Lower lobe of right lung (tissue), 2 donors: ENCODE data around the gene DLX6. TPM values are rescaled to one million over a fixed set of nuclear protein-coding genes. Genes with fewer than 3 reads are reported as not detected.

Experiments used
- ATAC-seq, 2 donors: fragments of 200-7000 bp; cut with Tn5 transposase; one replicate each; pipeline ENCODE4 v1.9.1; 2020 to 2022; ENCODE audit warnings: mild to moderate bottlenecking in 2 of 2, moderate library complexity in 2 of 2
- DNase-seq: peaks from one replicate; pipeline ENCODE4 v3.0.0-alpha.2; 2020
- H3K27ac ChIP-seq: fragments of 200-600 bp; one replicate; pipeline ENCODE4 v1.8.0; 2022
- H3K27me3 ChIP-seq: fragments of 200-600 bp; one replicate; pipeline ENCODE4 v1.8.0; 2022; ENCODE audit warnings: low read depth
- H3K36me3 ChIP-seq: fragments of 200-600 bp; one replicate; pipeline ENCODE4 v1.8.0; 2022; ENCODE audit warnings: mild to moderate bottlenecking
- H3K4me1 ChIP-seq: fragments of 200-600 bp; one replicate; pipeline ENCODE4 v1.8.0; 2022
- H3K4me3 ChIP-seq: fragments of 200-600 bp; one replicate; pipeline ENCODE4 v1.8.0; 2022; ENCODE audit warnings: mild to moderate bottlenecking
- H3K9me3 ChIP-seq: fragments of 200-600 bp; one replicate; pipeline ENCODE4 v1.8.0; 2022
- intact Hi-C: fragments of 100-400 bp; cut with DNase I; formaldehyde crosslinking; loops from one replicate; pipeline ENCODE4 v1.11.0; 2022
- total RNA-seq: library from RNA; stranded (reverse); fragmentation: NEBNext Ultra II Directional; extraction: Animal tissue kit (Norgen Biotek cat#: 25700); gene quantifications from one replicate; pipeline ENCODE4 v1.2.1, GENCODE V29; 2021
- TF ChIP-seq, protein P1 (sequence below): fragments of 200-600 bp; IDR thresholded peaks from one replicate; pipeline ENCODE4 v1.8.0; 2022; ENCODE audit warnings: antibody characterized with exemption, mild to moderate bottlenecking
- donor health status: DM: no; HTN: yes; CAD: no; lungs with severe emphysema.

The DLX6 gene
- total RNA-seq, 1 donor from 2014 or later = not detected

DNA sequence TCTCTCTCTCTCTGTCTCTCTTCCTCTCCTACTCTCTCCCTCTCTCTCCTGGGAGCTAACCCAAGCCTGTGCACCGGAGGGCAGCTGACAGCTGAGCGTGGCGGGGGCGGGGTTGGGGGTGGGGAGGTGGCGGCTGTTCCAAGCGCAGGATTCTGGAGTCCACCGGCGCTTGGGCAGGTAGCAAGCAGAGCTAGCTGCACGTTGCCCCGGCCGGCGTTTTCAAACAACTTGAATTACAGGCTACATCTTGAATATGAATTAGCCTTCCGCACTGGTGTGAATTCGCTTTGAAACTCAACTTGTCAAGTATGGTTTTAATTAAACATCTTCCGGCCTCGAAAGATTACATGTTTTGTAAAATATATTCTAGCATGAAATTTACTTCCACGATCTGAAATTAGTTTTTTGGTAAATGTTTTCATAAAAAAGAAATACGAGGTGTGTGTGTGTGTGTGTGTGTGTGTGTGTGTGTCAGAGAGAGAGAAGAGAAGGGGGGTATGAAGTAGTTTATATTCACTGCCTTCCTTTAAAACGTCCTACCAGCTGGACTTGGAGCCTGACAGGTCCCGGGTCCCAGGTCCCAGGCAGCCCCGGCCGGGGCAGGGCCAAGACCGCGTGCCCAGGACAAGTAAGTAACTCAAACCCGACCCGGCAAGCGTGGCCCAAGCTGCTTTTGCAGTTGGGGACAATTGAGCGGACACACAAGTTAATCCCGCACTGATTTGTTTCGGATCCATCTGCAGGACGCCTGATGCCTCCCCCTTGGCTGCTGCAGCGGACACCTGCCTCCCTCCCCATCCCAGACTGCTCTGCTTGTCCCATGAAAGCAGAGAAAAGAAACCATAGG lies 9.0 kb upstream of the DLX6 start:
- Histone ChIP-seq H3K9me3 (no peaks in the 10 kb centered on the region), H3K4me1 (peaks cover 9% of the 10 kb centered on the region), H3K27ac (no peak overlapping the region), H3K27me3 (peaks cover 94% of the 10 kb centered on the region), H3K36me3 (no peaks in the 10 kb centered on the region), H3K4me3 (no peak overlapping the region)
- ATAC-seq (no peak), DNase-seq (no peak)
- intact Hi-C loops = no loop called here
- TF ChIP-seq, protein P1, sequence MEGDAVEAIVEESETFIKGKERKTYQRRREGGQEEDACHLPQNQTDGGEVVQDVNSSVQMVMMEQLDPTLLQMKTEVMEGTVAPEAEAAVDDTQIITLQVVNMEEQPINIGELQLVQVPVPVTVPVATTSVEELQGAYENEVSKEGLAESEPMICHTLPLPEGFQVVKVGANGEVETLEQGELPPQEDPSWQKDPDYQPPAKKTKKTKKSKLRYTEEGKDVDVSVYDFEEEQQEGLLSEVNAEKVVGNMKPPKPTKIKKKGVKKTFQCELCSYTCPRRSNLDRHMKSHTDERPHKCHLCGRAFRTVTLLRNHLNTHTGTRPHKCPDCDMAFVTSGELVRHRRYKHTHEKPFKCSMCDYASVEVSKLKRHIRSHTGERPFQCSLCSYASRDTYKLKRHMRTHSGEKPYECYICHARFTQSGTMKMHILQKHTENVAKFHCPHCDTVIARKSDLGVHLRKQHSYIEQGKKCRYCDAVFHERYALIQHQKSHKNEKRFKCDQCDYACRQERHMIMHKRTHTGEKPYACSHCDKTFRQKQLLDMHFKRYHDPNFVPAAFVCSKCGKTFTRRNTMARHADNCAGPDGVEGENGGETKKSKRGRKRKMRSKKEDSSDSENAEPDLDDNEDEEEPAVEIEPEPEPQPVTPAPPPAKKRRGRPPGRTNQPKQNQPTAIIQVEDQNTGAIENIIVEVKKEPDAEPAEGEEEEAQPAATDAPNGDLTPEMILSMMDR = no peak

DNA sequence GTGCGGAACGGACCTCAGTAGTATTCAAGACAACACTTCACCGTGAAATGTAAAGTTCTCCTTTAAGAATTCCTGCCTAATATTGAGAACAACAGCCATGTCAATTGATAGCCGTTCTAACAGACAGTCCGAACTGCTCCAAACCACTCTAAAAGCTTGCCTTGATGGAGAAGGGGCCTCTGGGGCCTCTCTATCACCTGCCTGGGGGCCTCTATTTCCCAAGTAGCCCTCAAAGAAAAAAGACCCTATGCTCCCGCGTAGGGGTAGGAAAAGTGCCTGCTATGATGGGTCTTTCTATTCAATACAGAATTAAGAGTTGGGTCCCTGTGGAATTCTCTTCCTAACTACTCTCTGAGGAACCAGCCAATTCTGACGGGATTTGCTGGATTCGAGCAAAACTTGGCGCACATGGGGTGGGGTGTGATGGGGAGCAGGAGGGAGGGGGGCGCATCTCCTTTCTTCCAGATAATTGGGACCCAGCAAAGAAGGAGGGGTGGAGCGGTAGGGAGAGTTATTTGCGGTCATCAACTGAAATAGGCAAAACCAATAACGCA lies 8.3 kb upstream of the DLX6 start:
- Histone ChIP-seq H3K27ac (no peak overlapping the region), H3K9me3 (no peaks in the 10 kb centered on the region), H3K27me3 (peaks cover 94% of the 10 kb centered on the region), H3K4me1 (peaks cover 9% of the 10 kb centered on the region), H3K36me3 (no peaks in the 10 kb centered on the region), H3K4me3 (no peak overlapping the region)
- ATAC-seq (no peak), DNase-seq (no peak)
- TF ChIP-seq, protein P1 = no peak
- intact Hi-C loops = no loop called here

DNA sequence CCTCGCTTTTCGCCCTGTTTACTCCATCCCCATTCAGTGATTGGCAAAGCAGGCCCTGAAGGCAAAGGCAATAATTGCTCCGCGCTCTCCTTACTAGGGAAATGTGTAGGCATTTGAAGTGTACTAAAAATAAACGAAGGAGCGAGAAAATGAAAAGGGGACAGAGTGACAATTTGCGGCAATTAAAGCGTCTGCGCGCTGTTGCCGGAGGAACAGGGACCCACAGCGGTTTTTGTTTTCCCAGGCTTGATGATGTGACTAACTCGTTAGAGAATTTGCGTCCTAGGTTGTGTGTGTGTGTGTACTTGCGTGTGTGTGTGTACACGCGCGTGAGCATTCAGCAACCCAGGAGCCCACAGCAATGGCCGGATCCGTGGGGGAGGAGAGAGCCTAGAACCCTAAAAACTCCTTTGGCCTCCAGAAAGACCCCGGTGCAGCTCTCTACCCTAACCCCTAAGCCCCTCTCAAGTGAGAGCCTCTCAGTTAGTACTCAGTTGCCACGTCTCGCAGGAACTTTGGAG lies 7.8 kb upstream of the DLX6 start:
- intact Hi-C loops = no loop called here
- Histone ChIP-seq H3K4me1 (peaks cover 5% of the 10 kb centered on the region), H3K36me3 (no peaks in the 10 kb centered on the region), H3K4me3 (no peak overlapping the region), H3K9me3 (no peaks in the 10 kb centered on the region), H3K27me3 (peaks cover 94% of the 10 kb centered on the region), H3K27ac (no peak overlapping the region)
- DNase-seq = no peak
- ATAC-seq = no peak
- TF ChIP-seq, protein P1 = no peak

DNA sequence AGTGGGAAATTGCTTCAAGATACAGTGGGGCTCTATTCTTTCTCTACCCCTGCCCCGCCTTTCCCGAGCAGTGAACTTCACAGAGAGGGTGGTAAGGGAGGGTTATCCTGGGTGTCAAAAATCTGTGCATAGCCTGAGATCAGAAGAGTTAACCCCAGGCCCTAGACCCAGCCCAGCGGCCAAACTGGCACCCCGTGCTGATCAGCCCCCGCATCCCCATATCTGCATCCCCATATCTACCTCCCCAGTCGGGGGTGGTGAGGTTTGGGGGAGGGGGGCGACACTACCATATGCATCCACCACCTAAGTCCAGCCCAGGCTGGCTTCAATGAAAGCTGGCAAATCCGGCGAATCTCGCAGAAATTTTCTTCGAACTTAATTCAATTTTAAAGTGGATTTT lies 7.0 kb upstream of the DLX6 start:
- Histone ChIP-seq H3K27ac (no peak overlapping the region), H3K4me3 (no peak overlapping the region), H3K4me1 (no peaks in the 10 kb centered on the region), H3K36me3 (no peaks in the 10 kb centered on the region), H3K27me3 (peaks cover 94% of the 10 kb centered on the region), H3K9me3 (no peaks in the 10 kb centered on the region)
- no peak for DNase-seq
- intact Hi-C loops = no loop called here
- TF ChIP-seq, protein P1 = no peak
- no peak for ATAC-seq

DNA sequence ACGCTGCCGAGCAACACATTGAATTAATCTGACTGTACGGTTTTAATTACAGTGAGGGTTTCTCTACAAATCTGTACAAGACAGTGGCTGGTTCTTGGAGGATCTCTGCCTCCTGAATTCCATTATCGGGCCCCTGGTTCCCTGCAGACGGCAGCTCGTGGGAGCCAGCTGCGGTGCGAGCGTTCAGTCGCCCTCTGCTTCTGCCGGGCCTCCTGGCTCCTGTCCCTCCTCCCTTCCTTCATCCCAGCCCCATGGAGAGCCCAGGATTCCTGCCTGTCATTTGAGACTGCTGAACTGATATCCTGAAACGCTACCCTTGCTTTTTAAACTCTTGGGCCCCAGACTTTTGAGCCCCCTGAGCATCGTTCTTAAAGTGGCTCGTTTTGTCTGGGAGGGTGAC lies 6.6 kb upstream of the DLX6 start:
- intact Hi-C loops = no loop called here
- TF ChIP-seq, protein P1 = no peak
- H3K4me1 ChIP-seq = no peaks in the 10 kb centered on the region

More for the DNA sequence above, 6.6 kb upstream of the DLX6 start:
- Histone ChIP-seq H3K4me3 (no peak overlapping the region), H3K36me3 (no peaks in the 10 kb centered on the region), H3K9me3 (no peaks in the 10 kb centered on the region), H3K27me3 (peaks cover 94% of the 10 kb centered on the region), H3K27ac (no peak overlapping the region)
- DNase-seq (no peak), ATAC-seq (no peak)
